ENCODE data around the gene RXFP2.

DNA sequence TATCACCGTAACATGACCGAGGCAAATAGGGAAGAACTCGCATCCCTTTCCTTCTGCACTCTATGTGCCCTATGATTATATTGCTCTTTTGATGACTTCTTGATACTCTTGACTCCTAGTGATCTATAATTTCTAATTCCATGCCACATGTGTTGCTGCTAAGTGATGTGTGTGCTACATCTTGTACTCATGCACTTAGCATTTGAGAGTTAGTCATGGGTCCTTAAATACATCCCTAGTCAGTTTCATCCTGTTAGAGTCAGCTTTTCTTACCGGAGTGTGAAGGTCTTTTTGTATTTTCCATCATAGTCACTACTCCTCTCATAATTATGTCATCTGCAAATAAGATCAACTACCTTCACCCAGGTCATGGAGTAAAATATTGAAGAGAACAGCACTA lies 30.2 kb downstream of the RXFP2 start:
- TF ChIP-seq POLR2A (IDR thresholded peaks at IDR 0.05) (no peak), POLR2AphosphoS5 (IDR thresholded peaks at IDR 0.05) (no peak), CTCF (IDR thresholded peaks at IDR 0.05) (no peak)

Data from prostate gland (tissue), 2 donors.